Measurements from ENCODE around the gene MAGI2.
"Not testable (repeated sequence)": the region's sequence is repeated elsewhere in the genome, so short reads cannot be mapped to it uniquely, and the experiment has no call there.

The MAGI2 gene

DNA sequence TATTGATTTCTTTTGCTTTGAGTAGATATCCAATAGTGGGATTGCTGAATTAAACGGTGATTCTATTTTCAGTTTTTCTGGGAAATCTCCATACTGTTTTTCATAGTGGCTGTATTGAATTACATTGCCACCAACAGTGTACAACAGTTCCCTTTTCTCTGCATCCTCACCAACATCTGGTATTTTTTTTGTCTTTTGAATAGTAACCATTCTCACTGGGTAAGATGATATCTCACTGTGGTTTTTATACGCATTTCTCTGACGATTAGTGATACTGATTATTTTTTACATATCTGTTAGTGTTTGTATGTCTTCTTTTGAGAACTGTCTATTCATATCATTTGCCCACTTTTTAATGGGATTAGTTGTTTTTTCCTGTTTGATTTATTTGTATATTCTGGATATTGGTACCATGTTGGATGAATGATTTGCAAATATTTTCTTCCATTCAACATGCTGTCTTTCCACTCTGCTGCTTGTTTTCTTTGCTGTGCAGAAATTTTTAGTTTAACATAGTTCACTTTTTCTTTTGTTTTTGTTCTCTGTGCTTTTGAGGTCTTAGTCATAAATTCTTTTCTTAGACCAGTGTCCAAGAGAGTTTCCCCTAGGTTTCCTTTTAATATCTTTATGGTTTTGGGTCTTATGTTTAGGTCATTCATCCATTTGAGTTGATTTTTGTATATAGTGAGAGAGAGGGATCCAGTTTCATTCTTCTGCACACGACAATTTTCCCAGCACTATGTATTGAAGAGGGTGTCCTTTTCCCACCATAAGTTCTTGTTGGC, 1070.2 kb downstream of the MAGI2 start:
- DNase-seq: no peak

DNA sequence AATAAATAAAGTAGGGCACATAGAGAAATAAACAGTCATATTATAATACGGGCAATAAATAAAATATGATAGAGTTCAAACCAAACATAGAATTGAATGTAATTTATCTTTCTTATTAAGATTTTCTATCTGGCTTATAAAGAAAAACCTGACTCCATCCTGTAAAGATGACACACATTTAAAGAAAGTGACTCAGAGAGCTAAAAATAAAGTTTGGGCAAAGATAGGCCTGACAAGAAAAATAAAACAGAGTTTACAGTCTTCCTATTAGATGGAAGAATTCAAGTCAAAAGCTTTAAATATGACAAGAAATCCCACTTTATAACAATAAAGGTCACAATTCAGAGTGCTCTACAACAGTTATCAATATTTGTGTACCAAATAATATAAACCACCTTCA, 1074.3 kb downstream of the MAGI2 start:
- no peak for DNase-seq

- DNase-seq: no peak
These were observed 1075.9 kb downstream of the MAGI2 start for GRCh38 chr7:78377532-78377931.

DNA sequence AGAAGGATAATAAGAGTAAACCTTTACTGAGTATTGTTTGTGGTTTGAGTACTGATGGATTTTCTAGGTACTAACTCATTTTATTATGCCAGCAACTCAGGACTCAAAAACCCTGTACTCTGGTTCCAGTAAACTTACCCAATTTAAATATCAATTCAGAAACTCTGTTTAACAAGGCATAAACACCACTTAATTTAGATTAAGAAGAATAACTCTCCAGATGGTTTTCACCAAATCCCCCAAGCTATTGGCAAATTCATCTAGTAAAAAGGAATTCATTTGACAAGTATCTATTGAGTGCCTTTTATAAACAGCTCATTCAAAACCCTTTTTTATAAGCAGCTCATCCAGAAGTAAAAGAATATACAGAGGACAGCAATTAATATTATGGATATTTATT, 1082.5 kb downstream of the MAGI2 start:
- DNase-seq: no peak

DNA sequence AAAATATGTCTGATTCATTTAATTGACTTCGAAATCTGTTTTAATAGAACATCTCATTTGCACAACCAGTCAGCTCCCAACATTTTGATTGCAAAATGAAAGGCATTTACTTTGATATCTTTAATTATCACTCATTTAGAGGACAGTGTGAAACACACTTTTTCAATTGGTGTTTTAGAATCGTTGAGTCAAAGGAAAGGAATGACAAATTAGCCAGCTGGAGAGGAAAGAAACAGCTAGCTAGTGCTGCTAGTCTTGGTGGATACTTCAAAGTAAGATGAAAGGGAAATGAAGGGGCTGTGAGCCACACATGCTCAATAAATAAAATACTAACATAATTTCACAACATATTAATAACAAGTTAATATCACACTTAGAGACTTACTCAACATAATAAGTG, 1084.7 kb downstream of the MAGI2 start:
- DNase-seq: no peak

DNA sequence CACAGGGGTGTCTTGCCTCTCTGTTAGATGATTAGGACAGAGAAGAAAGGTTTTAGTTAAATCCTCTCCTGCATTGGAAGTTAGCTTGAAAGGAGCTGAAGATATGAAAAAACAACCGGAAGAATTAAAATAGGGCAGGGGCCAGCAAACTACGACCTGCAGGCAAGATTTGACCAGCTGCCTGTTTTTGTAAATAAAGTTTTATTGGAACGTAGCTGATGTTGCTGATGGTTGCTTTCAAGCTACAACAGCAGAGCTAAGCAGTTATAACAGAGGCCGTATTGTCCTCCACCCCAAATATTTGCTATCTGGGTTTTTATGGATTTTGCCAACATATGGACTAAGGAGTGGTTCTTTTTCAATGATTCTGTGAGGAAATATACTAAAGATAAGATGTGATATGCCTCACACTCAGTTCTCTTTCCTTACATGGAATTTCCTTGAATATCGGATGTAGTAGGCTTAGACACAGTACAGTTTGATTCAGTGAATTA, 1086.1 kb downstream of the MAGI2 start:
- DNase-seq: no peak

DNA sequence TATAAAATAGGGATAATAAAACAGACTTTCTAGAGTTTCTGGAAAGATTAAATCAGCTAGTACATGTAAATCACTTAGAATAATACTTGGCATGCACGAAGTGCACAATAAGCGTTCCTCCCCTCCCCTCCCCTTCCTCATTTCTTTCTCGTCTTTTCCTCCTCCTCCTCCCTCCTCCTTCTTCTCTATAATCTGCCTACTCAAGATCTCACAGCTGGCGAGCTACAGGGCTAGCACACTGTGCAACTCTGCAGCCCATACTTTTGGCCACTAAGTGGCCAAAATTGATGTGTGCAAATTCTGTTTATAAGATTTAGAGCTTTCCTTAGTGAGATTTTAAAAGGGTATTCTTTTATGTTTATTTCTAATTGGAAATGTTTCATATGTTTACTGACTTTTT, 1089.6 kb downstream of the MAGI2 start:
- no peak for DNase-seq

- no peak for DNase-seq
These were observed 1093.6 kb downstream of the MAGI2 start for GRCh38 chr7:78359836-78360235.

- DNase-seq: no peak
These were observed 1095.8 kb downstream of the MAGI2 start for GRCh38 chr7:78357709-78358108.

DNA sequence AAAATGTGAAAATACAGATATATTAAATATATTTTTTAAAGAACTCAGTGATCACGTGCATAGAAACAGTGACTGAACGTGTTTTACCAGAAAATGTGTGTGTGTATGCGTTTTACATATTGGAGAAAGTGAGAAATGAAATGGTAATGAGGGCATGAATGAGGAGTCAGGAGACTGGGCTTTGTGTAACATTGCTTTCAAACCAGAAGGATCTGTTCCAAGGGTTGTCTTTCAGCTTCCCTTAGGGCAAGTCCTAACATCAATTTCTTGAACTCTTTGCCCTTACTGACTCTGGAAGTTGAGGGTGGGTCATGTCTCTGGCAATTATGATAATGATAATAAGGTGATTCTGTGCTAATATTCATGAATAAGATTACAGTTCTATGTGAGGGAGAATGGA, 1097.6 kb downstream of the MAGI2 start:
- no peak for DNase-seq

- no peak for DNase-seq
These were observed 1102.5 kb downstream of the MAGI2 start for GRCh38 chr7:78350926-78351325.

DNA sequence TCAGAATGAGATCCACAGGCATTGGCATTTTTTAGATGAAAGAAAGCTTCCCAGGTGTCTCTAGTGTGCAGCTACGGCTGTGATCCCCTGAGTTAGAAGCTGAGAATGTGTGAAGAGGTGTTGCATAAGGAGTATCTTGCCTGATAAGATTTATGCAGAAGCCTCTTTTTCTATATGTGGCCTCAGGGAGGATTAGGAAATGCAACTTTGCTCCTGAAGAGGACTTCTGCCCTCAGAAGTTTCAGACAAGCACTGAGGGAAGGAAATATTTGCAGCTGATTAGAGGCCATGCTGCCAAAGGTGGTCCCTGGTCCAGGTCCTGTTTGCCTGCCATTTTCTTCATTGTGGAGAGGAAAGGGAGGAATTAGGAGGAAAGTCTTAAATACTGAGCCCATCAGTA, 1103.1 kb downstream of the MAGI2 start:
- DNase-seq: no peak

DNA sequence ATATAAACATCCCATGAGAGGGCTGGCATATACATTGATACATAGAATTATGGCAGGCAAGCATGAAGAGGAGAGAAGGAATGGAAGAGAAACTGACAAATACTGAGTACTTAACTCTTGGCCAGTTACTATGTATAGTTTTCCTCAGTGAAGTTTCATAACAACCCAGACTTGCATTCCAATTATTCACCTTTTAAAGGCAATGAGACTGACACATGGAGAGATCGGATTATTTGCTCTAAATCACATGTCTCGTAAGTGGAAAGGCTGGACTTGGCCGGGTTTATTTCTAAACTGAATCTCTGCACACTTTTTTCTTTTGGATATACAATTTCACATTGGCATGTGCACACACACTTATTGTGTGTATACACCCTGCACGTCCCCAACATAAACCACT, 1106.6 kb downstream of the MAGI2 start:
- DNase-seq: no peak

DNA sequence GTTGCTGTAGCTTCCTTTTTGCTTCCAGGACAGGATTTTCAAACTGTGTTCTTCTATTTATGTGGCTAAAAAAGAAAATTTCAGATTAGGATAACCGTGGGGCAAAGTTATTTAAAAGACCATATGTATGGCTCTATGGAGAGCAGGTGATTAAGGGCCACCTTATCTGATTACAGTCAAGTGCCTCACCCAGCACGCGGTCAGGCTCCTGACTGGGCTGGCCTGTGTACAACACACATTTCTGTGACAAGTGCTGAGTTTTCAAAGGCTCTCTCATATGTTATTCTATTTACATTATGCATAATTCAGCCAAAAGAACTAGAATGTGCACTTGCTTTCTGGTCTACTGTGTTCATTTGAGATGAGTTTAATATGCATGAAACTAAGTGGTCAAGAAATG, 1107.5 kb downstream of the MAGI2 start:
- no peak for DNase-seq

- no peak for DNase-seq
These were observed 1108.1 kb downstream of the MAGI2 start for GRCh38 chr7:78345293-78345911.

DNA sequence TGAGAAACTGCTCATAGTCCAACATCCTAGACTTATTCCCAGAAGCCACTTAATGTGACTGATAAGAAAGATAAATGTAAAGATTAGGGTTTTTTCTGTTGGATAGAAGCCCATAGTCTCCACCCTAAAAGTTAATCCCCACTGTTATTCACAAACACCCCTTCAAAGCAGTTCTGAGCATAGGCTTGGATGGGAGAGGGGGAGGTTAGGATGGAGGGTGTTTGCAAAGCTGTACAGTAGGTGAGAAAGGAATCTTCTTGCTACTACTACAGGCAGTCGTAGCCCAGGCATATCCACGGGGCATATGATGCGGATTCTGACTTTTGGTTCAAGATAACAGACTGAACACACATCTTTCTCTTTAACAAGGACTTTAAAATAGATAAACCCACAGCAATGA, 1119.0 kb downstream of the MAGI2 start:
- no peak for DNase-seq

GRCh38 chr7:78333530-78334425, 1119.7 kb downstream of the MAGI2 start:
- no peak for DNase-seq

DNA sequence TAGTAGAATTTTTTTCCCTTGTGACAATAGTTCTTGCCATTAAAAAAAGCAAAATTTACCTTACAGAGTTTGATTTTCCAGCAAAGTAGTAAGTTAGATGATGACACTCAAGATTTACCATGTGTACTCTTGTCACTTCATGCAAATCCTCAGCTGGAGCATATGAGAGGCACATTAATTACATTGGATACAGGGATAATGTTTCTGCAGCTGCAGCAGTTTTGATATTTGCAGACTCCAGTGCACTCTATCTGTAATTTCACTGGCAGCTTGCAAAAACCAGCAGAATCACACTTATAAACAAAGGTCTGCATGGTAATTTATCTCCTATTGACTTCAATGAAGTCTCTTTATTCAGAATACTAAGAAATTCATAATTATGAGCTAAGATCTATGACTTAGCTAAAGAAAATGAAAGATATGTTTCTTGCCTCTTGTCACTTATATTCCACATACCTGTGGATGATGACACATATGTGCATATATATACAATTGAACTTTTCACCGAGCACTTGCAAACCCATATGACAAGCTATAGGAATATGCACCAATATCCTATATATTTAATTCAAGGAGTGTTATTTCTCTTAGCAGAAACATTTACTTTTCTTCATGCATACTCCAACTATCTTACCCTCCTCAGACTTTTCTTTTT, 1124.3 kb downstream of the MAGI2 start:
- DNase-seq: no peak

DNA sequence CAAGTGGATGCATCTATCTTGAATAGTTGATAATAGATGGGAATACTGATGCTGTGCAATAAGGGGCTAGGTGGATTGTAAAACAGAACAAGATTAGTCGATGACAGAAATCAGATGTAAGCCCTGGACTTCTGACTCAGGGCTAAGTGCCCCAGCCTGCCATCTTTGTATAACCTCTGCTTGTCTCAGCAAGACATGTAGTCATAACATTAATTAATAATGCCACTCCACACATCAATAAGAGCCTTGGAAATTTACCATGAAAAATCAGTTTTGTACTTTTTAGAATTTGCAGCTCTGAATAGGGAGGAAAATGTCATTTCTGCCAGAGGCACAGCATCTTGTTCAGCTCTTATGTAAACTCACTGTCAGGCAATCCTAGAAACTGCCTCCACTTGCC, 1125.7 kb downstream of the MAGI2 start:
- no peak for DNase-seq

- no peak for DNase-seq
These were observed 1126.6 kb downstream of the MAGI2 start for GRCh38 chr7:78326876-78327275.

DNA sequence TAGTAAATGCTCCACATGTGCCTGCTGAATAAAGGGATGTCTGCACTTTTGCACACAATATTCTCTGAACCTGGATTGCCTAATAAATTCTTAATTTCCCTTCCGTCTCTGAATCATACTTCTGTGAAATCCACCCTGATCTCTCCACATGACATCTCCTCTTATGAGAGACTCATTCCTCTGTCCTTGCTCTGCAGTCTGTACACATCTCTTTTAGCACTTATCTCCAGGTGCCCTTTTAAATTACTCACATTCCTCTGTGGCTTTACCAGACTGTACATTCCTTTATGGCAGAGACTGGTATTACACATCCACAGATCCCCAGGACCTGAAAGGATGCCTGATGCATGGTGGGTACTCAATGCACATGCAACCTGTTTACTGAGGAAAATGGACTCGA, 1127.3 kb downstream of the MAGI2 start:
- DNase-seq: no peak

DNA sequence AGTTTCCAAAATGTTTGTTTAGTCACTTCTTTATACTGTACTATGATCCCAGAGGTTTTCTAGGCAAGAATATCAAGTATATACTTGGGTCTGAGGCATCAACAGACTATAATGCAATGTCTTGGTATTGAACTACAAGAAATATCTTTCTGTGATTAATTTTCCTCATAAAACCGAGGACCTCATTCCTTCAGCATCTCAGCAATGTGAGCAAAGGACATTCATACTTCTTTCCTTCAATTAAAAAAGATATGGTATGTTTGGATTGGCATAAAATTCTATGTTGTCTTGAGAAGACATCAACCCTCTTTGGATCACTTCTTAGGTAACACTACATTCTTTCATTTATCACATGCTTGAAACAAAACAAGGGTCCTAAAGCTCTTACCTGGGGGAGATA, 1130.3 kb downstream of the MAGI2 start:
- no peak for DNase-seq

GRCh38 chr7:78322231-78322630, 1131.2 kb downstream of the MAGI2 start:
- DNase-seq: not testable (repeated sequence)
